SK-N-SH (cell line): ENCODE data around the gene MACROH2A2.

Source experiments
- EP300 ChIP-seq, 2 experiments: IDR thresholded peaks; 2 replicates each; pipeline versions ENCODE4 v1.4.0 to v1.6.1; 2012; ENCODE audit warnings: borderline replicate concordance in 1 of 2, low read depth in 1 of 2, low read length in 1 of 2
- EZH2phosphoT487 ChIP-seq: fragments of 200-600 bp; sonication (generic); IDR thresholded peaks from 2 replicates; pipeline ENCODE4 v1.6.1; 2017; ENCODE audit warnings: low read depth, mixed run types, mild to moderate bottlenecking, antibody characterized with exemption, moderate library complexity, borderline replicate concordance
- FOXM1 ChIP-seq: IDR thresholded peaks from 2 replicates; pipeline ENCODE4 v1.4.0; 2012; ENCODE audit warnings: low read depth, mild to moderate bottlenecking
- GABPA ChIP-seq: IDR thresholded peaks from 2 replicates; pipeline ENCODE4 v1.4.0; 2012; ENCODE audit warnings: low read depth, mild to moderate bottlenecking
- GATA2 ChIP-seq: sonication (generic); formaldehyde crosslinking; IDR thresholded peaks from 2 replicates; pipeline ENCODE4 v1.5.0; 2020; ENCODE audit warnings: mild to moderate bottlenecking, missing genetic modification reagents
- MXI1 ChIP-seq: IDR thresholded peaks from 2 replicates; pipeline ENCODE4 v1.6.1; 2012; ENCODE audit warnings: mild to moderate bottlenecking, low read depth, low read length, improper control_type of control experiment
- RFX5 ChIP-seq: IDR thresholded peaks from 2 replicates; pipeline ENCODE4 v1.6.1; 2012; ENCODE audit warnings: mild to moderate bottlenecking, improper control_type of control experiment, low read length
- TAF1 ChIP-seq: IDR thresholded peaks from 2 replicates; pipeline ENCODE4 v1.6.1; 2012; ENCODE audit warnings: low read depth, mild to moderate bottlenecking, low read length, moderate library complexity, borderline replicate concordance
- TEAD4 ChIP-seq: IDR thresholded peaks from 2 replicates; pipeline ENCODE4 v1.4.0; 2012; ENCODE audit warnings: mild to moderate bottlenecking, borderline replicate concordance; ENCODE audit not compliant: insufficient read depth
- TF ChIP-seq, protein P1 (sequence below): fragments of 200-600 bp; sonication (generic); IDR thresholded peaks from 2 replicates; pipeline ENCODE4 v1.6.1; 2017; ENCODE audit warnings: antibody characterized with exemption, mild to moderate bottlenecking, moderate library complexity
- TF ChIP-seq, protein P2 (sequence below): IDR thresholded peaks from 2 replicates; pipeline ENCODE4 v1.4.0; 2012; ENCODE audit warnings: low read depth, borderline replicate concordance

DNA sequence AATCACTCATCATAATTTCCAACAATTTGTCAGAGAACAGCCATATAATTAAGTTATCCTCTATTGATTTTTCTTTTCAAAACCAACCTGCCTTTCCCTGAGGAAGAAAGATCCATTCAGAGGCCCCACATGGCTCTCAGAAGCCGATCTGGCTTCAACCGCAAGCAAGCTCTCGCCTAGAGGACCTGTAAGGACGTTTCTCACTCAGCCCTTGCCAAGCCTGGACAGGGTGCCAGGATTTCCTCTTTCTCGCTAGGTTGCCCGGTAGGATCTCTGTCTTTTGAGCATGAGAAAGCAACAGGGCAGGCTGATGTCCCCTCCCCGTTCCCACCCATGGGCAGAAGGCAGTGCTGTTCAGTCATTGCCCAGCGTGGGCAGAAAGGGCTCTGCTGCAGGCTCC lies 67.0 kb downstream of the MACROH2A2 start:
- TF ChIP-seq TEAD4 = no peak
- TF ChIP-seq, protein P1, sequence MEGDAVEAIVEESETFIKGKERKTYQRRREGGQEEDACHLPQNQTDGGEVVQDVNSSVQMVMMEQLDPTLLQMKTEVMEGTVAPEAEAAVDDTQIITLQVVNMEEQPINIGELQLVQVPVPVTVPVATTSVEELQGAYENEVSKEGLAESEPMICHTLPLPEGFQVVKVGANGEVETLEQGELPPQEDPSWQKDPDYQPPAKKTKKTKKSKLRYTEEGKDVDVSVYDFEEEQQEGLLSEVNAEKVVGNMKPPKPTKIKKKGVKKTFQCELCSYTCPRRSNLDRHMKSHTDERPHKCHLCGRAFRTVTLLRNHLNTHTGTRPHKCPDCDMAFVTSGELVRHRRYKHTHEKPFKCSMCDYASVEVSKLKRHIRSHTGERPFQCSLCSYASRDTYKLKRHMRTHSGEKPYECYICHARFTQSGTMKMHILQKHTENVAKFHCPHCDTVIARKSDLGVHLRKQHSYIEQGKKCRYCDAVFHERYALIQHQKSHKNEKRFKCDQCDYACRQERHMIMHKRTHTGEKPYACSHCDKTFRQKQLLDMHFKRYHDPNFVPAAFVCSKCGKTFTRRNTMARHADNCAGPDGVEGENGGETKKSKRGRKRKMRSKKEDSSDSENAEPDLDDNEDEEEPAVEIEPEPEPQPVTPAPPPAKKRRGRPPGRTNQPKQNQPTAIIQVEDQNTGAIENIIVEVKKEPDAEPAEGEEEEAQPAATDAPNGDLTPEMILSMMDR = no peak
- TF ChIP-seq, protein P2, sequence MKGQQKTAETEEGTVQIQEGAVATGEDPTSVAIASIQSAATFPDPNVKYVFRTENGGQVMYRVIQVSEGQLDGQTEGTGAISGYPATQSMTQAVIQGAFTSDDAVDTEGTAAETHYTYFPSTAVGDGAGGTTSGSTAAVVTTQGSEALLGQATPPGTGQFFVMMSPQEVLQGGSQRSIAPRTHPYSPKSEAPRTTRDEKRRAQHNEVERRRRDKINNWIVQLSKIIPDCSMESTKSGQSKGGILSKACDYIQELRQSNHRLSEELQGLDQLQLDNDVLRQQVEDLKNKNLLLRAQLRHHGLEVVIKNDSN = no peak
- no peak for TF ChIP-seq GATA2 (CRISPR knock-in tag)
- TF ChIP-seq GABPA = no peak
- TF ChIP-seq MXI1 = no peak
- TF ChIP-seq EZH2phosphoT487 = no peak
- TF ChIP-seq EP300 (IDR thresholded peaks at IDR 0.05; ENCODE audit: borderline replicate concordance in 1 of 2, low read depth in 1 of 2, low read length in 1 of 2) = no peak
- TF ChIP-seq FOXM1 = no peak
- TF ChIP-seq TAF1 = no peak
- no peak for TF ChIP-seq RFX5
